Osteocyte (in vitro differentiated cells): ENCODE measurements around the gene AIG1. TPM values are rescaled to one million over a fixed set of nuclear protein-coding genes. Genes with fewer than 3 reads are reported as not detected.

Experiments
- DNase-seq: peaks from one replicate; pipeline ENCODE4 v3.0.0; 2021; ENCODE audit warnings: mixed read lengths; ENCODE audit not compliant: unreplicated experiment; ENCODE audit errors: extremely low spot score
- H3K27ac Mint-ChIP-seq: one replicate; pipeline ENCODE4 v1.8.0; 2021; ENCODE audit warnings: mild to moderate bottlenecking, mixed read lengths; ENCODE audit not compliant: unreplicated experiment
- H3K27me3 Mint-ChIP-seq: one replicate; pipeline ENCODE4 v1.8.0; 2021; ENCODE audit warnings: mixed read lengths; ENCODE audit not compliant: unreplicated experiment
- H3K36me3 Mint-ChIP-seq: one replicate; pipeline ENCODE4 v1.8.0; 2021; ENCODE audit warnings: mixed read lengths; ENCODE audit not compliant: unreplicated experiment
- H3K4me1 Mint-ChIP-seq: one replicate; pipeline ENCODE4 v1.8.0; 2021; ENCODE audit warnings: mixed read lengths; ENCODE audit not compliant: unreplicated experiment
- H3K4me3 Mint-ChIP-seq: one replicate; pipeline ENCODE4 v1.8.0; 2021; ENCODE audit warnings: mild to moderate bottlenecking, moderate library complexity, mixed read lengths; ENCODE audit not compliant: unreplicated experiment
- H3K9me3 Mint-ChIP-seq: one replicate; pipeline ENCODE4 v1.8.0; 2021; ENCODE audit warnings: mixed read lengths; ENCODE audit not compliant: unreplicated experiment
- total RNA-seq: library from RNA; stranded (reverse); gene quantifications from 2 replicates; pipeline ENCODE4 v1.2.1, GENCODE V29; 2021
- TF ChIP-seq, protein P1 (sequence below): fragments of 200-600 bp; sonication (generic); IDR thresholded peaks from 2 replicates; pipeline ENCODE4 v1.5.0; 2021; ENCODE audit warnings: antibody characterized with exemption, mild to moderate bottlenecking, moderate library complexity

AIG1 gene
- total RNA-seq, 1 donor from 2014 or later = 40.5 TPM

DNA sequence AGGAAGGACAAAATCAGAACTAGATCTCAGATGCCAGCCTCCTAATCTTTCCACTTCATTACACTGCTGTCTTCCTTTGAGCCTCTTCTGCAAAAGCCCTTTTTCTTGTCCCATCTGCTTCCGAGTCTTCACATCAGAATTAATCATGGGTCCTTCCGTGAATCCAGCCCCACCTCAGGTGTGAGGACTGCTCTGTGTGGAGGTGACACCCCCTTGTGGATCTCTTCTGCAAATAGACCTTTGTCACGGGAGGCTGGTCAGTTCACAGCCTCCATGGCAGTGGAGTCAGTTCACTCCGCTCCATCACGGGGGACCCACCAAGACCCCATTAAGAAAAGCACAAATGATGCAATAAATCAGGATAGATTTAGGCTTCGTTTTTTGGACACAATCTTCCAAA, 218.7 kb downstream of the AIG1 start:
- Mint-ChIP-seq H3K9me3 (no peaks in the 10 kb centered on the region), H3K4me3 (no peak overlapping the region), H3K27ac (no peak overlapping the region), H3K36me3 (no peaks in the 10 kb centered on the region), H3K27me3 (no peaks in the 10 kb centered on the region), H3K4me1 (peaks cover 9% of the 10 kb centered on the region)
- no peak for DNase-seq
- TF ChIP-seq, protein P1, sequence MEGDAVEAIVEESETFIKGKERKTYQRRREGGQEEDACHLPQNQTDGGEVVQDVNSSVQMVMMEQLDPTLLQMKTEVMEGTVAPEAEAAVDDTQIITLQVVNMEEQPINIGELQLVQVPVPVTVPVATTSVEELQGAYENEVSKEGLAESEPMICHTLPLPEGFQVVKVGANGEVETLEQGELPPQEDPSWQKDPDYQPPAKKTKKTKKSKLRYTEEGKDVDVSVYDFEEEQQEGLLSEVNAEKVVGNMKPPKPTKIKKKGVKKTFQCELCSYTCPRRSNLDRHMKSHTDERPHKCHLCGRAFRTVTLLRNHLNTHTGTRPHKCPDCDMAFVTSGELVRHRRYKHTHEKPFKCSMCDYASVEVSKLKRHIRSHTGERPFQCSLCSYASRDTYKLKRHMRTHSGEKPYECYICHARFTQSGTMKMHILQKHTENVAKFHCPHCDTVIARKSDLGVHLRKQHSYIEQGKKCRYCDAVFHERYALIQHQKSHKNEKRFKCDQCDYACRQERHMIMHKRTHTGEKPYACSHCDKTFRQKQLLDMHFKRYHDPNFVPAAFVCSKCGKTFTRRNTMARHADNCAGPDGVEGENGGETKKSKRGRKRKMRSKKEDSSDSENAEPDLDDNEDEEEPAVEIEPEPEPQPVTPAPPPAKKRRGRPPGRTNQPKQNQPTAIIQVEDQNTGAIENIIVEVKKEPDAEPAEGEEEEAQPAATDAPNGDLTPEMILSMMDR = peak; percentile 55

DNA sequence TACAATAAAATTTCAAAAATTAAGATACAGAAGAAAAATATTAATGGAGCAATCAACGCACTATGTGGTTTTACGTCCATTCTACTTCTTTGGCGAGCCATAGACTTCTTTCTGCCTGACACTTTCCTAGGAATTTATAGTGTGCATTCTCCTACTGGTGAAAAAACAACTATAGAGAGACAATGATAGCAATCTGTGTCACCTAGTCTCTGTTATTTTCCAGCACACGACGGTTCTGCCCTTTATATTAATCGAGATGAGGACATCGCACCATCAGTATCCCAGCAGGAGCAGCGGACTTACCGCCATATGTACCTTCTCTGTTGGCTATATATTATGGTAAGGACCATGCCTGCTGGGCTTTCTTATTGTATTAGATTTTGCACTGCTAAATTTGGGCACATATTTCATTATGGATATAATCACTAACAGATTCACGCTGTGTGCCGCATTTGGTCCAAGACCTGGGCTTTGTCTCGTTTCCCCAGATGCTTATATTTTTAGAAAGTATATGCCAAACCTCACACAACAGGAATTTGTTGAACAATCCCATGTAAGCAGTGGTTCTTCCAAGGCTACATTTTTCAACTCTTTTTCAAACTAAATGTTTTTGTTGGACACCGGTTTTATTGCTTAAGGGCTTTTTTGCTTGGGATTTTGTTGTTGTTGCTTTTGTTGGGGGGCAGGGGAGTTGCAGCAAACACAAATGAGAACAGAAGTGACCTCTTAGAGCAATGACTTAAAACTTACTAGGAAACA, 223.4 kb downstream of the AIG1 start:
- DNase-seq = no peak

DNA sequence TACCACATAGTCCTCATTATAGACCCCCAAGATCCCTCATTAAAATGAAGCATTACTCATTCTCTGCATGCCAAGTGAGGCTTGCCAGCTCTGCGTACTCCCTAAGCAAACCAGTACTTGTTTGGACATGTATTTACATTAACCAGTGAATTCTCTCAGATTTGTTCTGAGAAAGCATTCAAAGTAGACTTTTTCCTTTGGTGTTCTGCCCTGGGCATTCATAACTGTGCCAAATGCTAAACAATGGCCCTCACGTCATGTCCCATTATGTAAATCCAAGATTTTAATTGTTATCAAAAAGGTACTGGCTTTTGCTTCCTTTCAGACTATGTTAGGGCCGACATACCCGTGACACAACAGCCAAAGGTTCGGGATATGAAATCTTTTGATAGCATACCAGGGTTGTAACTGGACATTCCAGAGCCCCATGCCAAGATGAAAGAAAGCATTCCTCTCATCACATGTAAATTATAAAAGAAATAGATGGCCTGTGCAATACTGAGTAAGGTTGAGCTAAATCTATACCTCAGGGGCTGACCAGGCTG, 225.6 kb downstream of the AIG1 start:
- no peak overlapping the region for H3K4me3 Mint-ChIP-seq
- H3K27me3 Mint-ChIP-seq = no peaks in the 10 kb centered on the region
- peaks cover 7% of the 10 kb centered on the region for H3K36me3 Mint-ChIP-seq
- H3K9me3 Mint-ChIP-seq = no peaks in the 10 kb centered on the region
- no peak for DNase-seq
- H3K27ac Mint-ChIP-seq = no peak overlapping the region
- TF ChIP-seq, protein P1 = no peak
- H3K4me1 Mint-ChIP-seq = peaks cover 17% of the 10 kb centered on the region

More for the DNA sequence above, 223.4 kb downstream of the AIG1 start:
- Mint-ChIP-seq H3K27ac (peak overlapping the region; percentile 73), H3K36me3 (peaks cover 7% of the 10 kb centered on the region), H3K27me3 (no peaks in the 10 kb centered on the region), H3K4me3 (peak overlapping the region; percentile 16), H3K4me1 (peaks cover 17% of the 10 kb centered on the region), H3K9me3 (no peaks in the 10 kb centered on the region)
- TF ChIP-seq, protein P1 = no peak

DNA sequence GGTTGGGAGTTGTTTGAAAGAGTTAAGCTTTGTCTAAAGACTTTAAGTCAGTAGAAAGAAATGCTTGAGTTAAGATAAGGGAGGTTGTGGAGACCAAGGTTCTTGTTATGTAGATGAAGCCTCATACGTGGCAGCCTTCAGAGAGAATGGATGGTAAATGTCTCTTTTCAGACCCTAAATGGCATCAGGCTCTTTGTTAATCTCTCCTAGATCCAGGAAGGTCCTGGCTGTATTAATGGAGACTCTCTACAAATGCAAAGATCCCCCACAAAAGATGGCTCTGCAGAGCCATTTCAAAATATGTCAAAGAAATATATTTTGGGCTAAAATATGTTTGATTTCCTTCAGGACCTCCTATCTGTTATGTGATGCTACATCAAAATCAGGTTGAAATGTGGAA, 228.2 kb downstream of the AIG1 start:
- Mint-ChIP-seq H3K36me3 (peaks cover 7% of the 10 kb centered on the region), H3K4me3 (no peak overlapping the region), H3K9me3 (no peaks in the 10 kb centered on the region), H3K27ac (no peak overlapping the region), H3K27me3 (no peaks in the 10 kb centered on the region), H3K4me1 (peaks cover 13% of the 10 kb centered on the region)
- no peak for DNase-seq
- TF ChIP-seq, protein P1 = no peak

DNA sequence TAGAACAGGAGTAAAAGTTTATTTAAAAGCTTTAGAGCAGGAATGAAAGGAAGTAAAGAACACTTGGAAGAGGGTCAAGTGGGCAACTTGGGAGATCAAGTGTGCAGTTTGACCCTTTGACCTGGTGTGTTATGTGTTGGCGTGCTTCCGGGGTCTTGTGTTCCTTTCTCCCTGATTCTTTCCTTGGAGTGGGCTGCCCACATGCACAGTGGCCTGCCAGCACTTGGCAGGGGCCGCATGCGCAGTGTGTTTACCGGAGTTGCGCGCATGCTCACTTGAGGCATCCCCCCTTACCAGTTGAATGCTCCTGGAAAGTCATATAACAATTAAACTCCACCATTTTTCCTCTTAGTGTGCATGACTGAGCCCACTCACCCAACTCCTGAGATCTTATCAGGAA, 229.5 kb downstream of the AIG1 start:
- Mint-ChIP-seq H3K27ac (no peak overlapping the region), H3K36me3 (peaks cover 7% of the 10 kb centered on the region), H3K4me3 (no peak overlapping the region), H3K9me3 (no peaks in the 10 kb centered on the region), H3K4me1 (peaks cover 2% of the 10 kb centered on the region), H3K27me3 (no peaks in the 10 kb centered on the region)
- TF ChIP-seq, protein P1 = no peak
- no peak for DNase-seq
